ENCODE measurements around the gene SLC16A10. TPM values are rescaled to one million over a fixed set of nuclear protein-coding genes. Genes with fewer than 3 reads are reported as not detected.

The SLC16A10 gene
- total and polyA plus RNA-seq, 2 of the 4 experiments (the other 2 are of a cell fraction): not detected

DNA sequence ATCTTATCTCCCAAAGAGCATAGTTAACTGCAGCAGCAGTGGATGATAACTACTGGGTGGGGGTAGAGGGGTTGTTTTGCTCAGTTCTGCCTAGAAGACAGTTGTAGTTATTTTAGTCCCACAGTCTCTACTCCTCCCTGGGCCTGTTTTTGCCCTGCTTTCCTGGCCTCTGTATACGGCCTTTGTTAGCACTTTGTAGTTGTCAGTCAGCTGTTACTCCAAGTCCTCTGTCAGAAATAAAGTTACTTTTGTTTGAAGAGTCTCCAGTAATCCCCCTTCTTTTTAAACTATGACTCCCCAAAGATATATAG is 113.9 kb downstream of the SLC16A10 start:
- WGBS, 2 experiments (ENCODE audit: extremely low coverage in 2 of 2, insufficient read length in 1 of 2): no CpG with 5 or more reads among the region's 1 CpG
- Histone ChIP-seq H2BK120ac (ENCODE audit: low read depth, low read length) (no peak overlapping the region), H2AK9ac (replicated peaks; ENCODE audit: low read depth, low read length, poor library complexity) (no peak overlapping the region), H3K14ac (replicated peaks; ENCODE audit: low read depth, low read length) (no peak overlapping the region), H2AFZ (replicated peaks; ENCODE audit: low read length, poor library complexity) (no peak overlapping the region), H4K20me1 (ENCODE audit: insufficient read depth, low read length) (no peaks in the 10 kb centered on the region), H3K4ac (ENCODE audit: low read depth, low read length) (no peak overlapping the region), H3K18ac (ENCODE audit: low read depth, low read length) (no peak overlapping the region), H3K9ac (ENCODE audit: low read depth, low read length) (no peak overlapping the region), H3K27ac (ENCODE audit: insufficient read depth, low read length) (no peak overlapping the region), H3K4me2 (ENCODE audit: low read depth, low read length) (no peak overlapping the region), H3K56ac (ENCODE audit: extremely low read depth, insufficient read depth, low read length) (no peak overlapping the region), H3K9me1 (ENCODE audit: insufficient read depth, low read length) (no peaks in the 10 kb centered on the region), H3K4me3 (ENCODE audit: insufficient read depth, low read depth, low read length) (no peak overlapping the region), H3K23ac (ENCODE audit: low read depth, low read length) (no peak overlapping the region), H4K5ac (ENCODE audit: low read depth, low read length) (no peak overlapping the region), H3K9me3 (ENCODE audit: control insufficient read depth, insufficient read depth, low read length) (no peaks in the 10 kb centered on the region), H4K8ac (ENCODE audit: low read depth in 2 of 2, low read length in 2 of 2) (no peak overlapping the region), H3K27me3 (ENCODE audit: control insufficient read depth, insufficient read depth, low read length) (peaks cover 8% of the 10 kb centered on the region), H4K91ac (ENCODE audit: insufficient read depth, low read depth, low read length) (no peak overlapping the region), H3K36me3 (ENCODE audit: control insufficient read depth, insufficient read depth, low read length) (no peaks in the 10 kb centered on the region), H2BK20ac (ENCODE audit: low read depth, low read length) (no peak overlapping the region), H2BK5ac (ENCODE audit: low read depth, low read length, poor library complexity, severe bottlenecking) (no peak overlapping the region), H3K79me1 (ENCODE audit: low read depth in 1 of 2, low read length in 2 of 2) (no peaks in the 10 kb centered on the region), H2AK5ac (ENCODE audit: low read depth, low read length) (no peak overlapping the region), H2BK15ac (ENCODE audit: low read depth, low read length) (no peak overlapping the region), H3K4me1 (ENCODE audit: control insufficient read depth, insufficient read depth, low read length) (no peaks in the 10 kb centered on the region)
- CTCF ChIA-PET: no interaction called here
- no TSS peak for BruUV-seq (replicated peaks)
- in situ Hi-C loops (cut with MboI; ENCODE audit: low sequenced_read_pairs): loop anchor here (25.0 kb wide), 1 partner anchor 664 kb away; no protein-coding TSS in a partner anchor
- dilution Hi-C loops (cut with HindIII; ENCODE audit: low sequenced_read_pairs, unreplicated experiment): no loop called here
- intact Hi-C loops (cut with micrococcal nuclease): no loop called here
- DNase-seq: no peak
- ATAC-seq (ENCODE audit: low read depth): no peak
- POLR2A ChIA-PET (ENCODE audit: unreplicated experiment): no interaction called here
- TF ChIP-seq BHLHE40 (IDR thresholded peaks at IDR 0.05; ENCODE audit: low read depth, low read length) (no peak), RAD21 (IDR thresholded peaks at IDR 0.05; ENCODE audit: low read length) (no peak), NFE2L2 (IDR thresholded peaks at IDR 0.05; ENCODE audit: low read depth, low read length) (no peak), FOS (IDR thresholded peaks at IDR 0.05; ENCODE audit: low read depth, low read length) (no peak), MAZ (IDR thresholded peaks at IDR 0.05; ENCODE audit: borderline replicate concordance, low read depth, low read length) (no peak), RFX5 (IDR thresholded peaks at IDR 0.05; ENCODE audit: low read depth, low read length) (no peak), MXI1 (IDR thresholded peaks at IDR 0.05; ENCODE audit: borderline replicate concordance, low read depth, low read length) (no peak), MAFK (IDR thresholded peaks at IDR 0.05; ENCODE audit: low read depth, low read length) (no peak)
